GM18519 (cell line): ENCODE results near the gene MC5R.
A peak's percentile ranks its signal among the peaks of the same experiment; 100 is the strongest.

Experiments used
- ATAC-seq: cut with Tn5 transposase; IDR thresholded peaks from one replicate; pipeline ENCODE4 v1.9.1; 2021; ENCODE audit warnings: mild to moderate bottlenecking, moderate library complexity; ENCODE audit not compliant: unreplicated experiment, low FRiP score

The MC5R gene

DNA sequence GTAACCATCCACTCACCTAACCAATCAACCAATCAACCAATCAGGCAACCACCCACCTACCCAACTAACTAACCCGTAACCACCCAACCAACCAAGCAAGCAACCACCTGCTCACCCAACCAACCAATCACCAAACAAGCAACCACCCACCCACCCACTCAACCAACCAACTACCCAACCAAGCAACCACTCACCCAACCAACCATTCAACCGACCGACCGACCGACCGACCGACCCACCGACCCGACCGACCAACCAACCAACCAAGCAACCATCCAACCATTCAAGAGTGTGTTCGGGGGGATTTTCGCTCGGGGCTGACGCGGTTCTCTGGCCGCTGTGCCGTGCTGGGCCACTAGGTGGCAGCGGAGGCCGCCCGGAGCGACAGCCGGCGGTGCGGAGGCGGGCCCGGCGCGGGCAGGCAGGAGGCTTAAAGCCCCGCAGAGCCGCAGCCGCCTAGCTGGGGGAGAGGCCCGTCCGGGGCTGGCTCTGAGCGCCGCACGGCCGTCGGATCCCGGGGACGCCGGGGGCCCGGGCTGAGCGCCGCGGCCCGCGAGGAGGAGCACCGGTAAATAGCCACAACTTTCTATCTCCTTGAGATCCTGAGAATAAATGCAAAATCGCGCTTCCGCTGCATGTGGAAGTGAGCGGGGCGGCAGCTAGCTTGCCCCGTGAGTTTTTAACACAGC lies at the start of gene MC5R:
Gene MC5R, plus strand, starts transcription at position 443 of the 689 bp plus-strand sequence. CDS start 1,617 bp downstream, outside the sequence.
- ATAC-seq: peak; percentile 88

DNA sequence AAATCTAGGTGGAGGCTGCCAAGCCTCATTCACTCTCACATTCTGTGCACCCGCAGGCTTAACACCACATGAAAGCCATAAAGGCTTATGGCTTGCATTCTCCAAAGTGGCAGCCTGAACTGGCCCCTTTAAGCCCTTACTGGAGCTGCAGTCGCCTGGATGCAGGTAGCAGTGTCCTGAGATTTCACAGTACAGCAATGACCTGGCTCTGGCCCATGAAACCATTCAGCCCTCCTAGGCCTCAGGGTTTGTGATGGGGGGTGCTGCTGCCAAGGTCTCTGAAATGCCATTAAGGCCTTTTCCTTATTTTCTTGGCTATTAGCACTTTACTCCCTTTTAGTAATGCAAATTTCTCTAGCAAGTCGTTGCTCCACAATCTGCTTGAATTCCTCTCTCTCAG lies 48.9 kb upstream of the MC5R start:
- ATAC-seq: no peak

DNA sequence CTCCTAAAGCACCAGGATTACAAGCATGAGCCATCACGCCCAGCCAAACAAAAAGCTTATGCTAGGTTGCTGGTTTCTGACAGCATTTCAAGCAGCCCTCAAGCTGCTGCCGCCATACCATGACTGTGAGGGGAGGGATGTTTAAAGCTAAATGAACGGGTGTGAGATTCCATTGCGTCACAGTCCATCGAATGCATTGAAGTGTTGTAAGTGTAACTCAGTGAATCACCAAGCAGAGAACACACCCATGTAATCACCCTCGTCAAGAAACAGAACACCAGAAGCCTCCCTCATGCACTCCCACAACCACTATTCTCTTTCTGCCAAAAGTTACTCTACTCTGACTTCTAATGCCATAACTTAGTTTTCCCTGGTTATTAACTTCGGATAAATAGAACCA lies 32.8 kb upstream of the MC5R start:
- no peak for ATAC-seq

- ATAC-seq: no peak
These were observed 30.1 kb upstream of the MC5R start for GRCh38 chr18:13793819-13794218.

GRCh38 chr18:13796515-13796914 lies 27.4 kb upstream of the MC5R start:
- no peak for ATAC-seq

GRCh38 chr18:13797157-13797611 lies 26.8 kb upstream of the MC5R start:
- no peak for ATAC-seq

DNA sequence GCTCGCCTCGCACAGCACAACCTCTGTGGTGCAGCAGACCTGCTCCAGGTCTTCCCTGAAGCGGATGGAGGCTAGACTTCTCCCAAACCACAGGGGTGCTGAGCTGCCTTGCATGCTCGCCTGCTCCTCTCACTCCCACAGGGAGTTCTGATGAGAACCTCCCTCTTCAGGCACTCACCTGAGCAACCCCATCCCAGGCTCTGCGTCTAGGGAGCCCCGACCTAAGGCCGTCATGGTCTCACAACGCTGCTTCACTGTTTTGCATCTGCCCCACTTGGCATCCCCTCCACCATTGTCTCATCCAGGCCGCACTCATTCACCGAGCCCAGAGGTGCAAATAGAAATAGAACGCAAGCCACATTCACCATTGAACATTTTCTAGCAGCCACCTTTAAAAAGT lies 24.6 kb upstream of the MC5R start:
- ATAC-seq: no peak

GRCh38 chr18:13800505-13801259 lies 23.3 kb upstream of the MC5R start:
- ATAC-seq: no peak

GRCh38 chr18:13801260-13801601 lies 22.7 kb upstream of the MC5R start:
- no peak for ATAC-seq

GRCh38 chr18:13804305-13804704 lies 19.6 kb upstream of the MC5R start:
- no peak for ATAC-seq

DNA sequence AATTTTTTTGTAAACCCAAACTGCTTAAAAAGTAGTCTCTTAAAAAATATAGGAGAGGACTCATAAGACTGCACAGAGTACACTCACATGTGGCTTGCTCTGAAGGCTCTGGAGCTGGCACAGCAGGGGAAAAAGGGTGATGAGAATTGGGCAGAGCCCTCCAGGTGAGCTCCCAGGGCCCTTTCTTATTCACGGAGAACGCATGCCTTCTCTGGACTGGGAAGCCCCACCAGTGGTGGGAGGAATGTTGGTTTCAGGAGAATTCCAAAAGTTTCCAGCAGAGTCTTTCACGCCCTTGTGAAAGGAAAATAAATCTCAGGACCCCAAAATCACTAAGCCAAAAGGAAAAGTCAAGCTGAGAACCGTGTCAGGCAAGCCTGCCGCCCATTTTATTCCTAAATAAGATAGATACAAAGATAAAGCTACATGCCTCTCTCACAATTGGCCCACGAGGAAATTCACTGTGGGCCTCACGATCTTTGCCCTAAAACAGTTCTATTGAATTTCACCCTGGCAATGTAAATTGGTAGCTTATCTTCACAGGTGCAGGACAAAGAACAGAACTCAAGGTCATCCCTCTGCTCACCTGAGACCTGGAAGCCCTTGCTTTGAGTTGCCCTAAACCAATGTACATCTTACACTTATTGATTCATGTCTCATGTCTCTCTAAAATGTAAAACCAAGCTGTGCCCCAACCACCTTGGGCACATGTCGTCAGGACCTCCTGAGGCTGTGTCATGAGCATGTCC lies 15.5 kb upstream of the MC5R start:
- no peak for ATAC-seq

DNA sequence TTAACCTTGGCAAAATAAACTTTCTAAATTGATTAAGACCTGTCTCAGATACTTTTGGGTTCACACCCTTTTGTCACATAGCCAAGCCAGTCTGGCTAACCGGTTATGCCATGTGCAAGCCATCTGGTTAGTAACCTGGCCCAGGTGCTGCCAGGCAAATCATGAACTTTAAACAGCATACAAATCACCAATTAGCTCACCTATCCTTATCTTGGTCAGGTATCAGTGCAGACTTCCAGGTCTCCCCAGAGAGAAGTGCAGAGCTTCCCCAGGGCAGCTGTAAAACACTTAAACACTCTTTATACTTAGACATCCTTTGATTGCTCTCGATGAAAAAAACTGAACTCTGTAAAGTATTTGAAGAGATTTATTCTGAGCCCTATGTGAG lies 14.9 kb upstream of the MC5R start:
- ATAC-seq: no peak

- no peak for ATAC-seq
These were observed 14.3 kb upstream of the MC5R start for GRCh38 chr18:13809531-13810255.

- ATAC-seq: no peak
These were observed 12.9 kb upstream of the MC5R start for GRCh38 chr18:13810950-13811485.

DNA sequence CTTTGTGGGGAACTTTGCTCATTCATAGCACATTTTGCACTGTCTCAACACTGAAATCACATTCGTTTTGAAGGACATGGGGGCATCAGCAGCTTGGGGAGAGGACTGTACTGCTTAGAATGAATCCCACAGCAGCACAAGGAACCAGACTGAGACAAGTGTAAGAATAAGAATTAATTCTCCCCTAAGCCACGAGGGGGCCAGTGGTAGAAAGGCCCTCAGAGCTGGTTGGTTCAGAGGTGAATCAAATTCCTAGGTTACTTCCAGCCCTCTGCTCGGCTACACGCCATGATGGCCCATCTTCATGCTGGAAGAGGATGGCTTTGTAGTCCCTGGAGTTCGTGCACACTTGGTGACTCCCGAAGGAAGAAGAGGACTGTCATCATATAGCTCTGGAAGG lies 12.0 kb upstream of the MC5R start:
- ATAC-seq: no peak

GRCh38 chr18:13813271-13813849 lies 10.6 kb upstream of the MC5R start:
- no peak for ATAC-seq

DNA sequence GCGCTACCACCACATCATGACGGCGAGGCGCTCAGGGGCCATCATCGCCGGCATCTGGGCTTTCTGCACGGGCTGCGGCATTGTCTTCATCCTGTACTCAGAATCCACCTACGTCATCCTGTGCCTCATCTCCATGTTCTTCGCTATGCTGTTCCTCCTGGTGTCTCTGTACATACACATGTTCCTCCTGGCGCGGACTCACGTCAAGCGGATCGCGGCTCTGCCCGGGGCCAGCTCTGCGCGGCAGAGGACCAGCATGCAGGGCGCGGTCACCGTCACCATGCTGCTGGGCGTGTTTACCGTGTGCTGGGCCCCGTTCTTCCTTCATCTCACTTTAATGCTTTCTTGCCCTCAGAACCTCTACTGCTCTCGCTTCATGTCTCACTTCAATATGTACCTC lies 2.3 kb downstream of the MC5R start:
- ATAC-seq: no peak

- ATAC-seq: no peak
These were observed 8.0 kb downstream of the MC5R start for GRCh38 chr18:13831864-13832508.

GRCh38 chr18:13834496-13835015 lies 10.6 kb downstream of the MC5R start:
- ATAC-seq: no peak
